GM12864 (cell line): ENCODE results near the gene PLEKHJ1.

Source experiments
- DNase-seq: peaks from one replicate; pipeline ENCODE4 v3.0.0-alpha.2; 2011; ENCODE audit warnings: low read depth
- H3K4me3 ChIP-seq: 2 replicates; pipeline ENCODE4 v1.5.1; 2011; ENCODE audit warnings: mild to moderate bottlenecking, low read depth, low read length, control low read depth
- TF ChIP-seq, protein P1 (sequence below): IDR thresholded peaks from 2 replicates; pipeline ENCODE4 v1.5.1; 2011; ENCODE audit warnings: low read depth, mild to moderate bottlenecking, moderate library complexity, low read length, control low read depth, inconsistent platforms; ENCODE audit errors: missing control alignments

Gene PLEKHJ1

DNA sequence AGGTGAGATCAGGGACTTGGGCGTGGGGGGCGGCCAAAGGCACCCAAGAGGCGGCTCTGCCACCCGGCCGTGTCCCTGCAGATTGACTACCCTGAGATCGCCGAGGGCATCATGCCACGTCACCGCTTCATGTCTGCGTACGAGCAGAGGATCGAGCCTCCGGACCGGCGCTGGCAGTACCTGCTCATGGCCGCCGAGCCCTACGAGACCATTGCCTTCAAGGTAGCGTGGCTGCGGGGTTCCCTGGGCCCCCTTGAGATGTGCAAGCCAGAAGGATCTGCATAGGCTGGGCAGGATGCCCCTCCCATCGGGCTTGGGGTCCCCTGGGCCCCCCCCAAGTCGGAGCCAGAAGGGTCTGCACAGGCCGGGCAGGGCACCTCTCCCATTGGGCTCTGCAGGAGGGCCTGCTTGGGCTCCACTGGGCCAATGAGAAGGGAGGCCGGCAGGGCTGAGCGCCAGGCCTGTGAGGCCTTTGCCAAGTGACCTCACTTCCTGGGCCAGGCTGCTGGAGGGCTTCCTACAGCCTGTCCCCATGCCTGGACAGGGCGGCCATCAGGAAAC lies 10.8 kb upstream of the PLEKHJ1 start:
- H3K4me3 ChIP-seq, result no peak overlapping the region
- no peak for DNase-seq
- TF ChIP-seq, protein P1, sequence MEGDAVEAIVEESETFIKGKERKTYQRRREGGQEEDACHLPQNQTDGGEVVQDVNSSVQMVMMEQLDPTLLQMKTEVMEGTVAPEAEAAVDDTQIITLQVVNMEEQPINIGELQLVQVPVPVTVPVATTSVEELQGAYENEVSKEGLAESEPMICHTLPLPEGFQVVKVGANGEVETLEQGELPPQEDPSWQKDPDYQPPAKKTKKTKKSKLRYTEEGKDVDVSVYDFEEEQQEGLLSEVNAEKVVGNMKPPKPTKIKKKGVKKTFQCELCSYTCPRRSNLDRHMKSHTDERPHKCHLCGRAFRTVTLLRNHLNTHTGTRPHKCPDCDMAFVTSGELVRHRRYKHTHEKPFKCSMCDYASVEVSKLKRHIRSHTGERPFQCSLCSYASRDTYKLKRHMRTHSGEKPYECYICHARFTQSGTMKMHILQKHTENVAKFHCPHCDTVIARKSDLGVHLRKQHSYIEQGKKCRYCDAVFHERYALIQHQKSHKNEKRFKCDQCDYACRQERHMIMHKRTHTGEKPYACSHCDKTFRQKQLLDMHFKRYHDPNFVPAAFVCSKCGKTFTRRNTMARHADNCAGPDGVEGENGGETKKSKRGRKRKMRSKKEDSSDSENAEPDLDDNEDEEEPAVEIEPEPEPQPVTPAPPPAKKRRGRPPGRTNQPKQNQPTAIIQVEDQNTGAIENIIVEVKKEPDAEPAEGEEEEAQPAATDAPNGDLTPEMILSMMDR, result no peak

DNA sequence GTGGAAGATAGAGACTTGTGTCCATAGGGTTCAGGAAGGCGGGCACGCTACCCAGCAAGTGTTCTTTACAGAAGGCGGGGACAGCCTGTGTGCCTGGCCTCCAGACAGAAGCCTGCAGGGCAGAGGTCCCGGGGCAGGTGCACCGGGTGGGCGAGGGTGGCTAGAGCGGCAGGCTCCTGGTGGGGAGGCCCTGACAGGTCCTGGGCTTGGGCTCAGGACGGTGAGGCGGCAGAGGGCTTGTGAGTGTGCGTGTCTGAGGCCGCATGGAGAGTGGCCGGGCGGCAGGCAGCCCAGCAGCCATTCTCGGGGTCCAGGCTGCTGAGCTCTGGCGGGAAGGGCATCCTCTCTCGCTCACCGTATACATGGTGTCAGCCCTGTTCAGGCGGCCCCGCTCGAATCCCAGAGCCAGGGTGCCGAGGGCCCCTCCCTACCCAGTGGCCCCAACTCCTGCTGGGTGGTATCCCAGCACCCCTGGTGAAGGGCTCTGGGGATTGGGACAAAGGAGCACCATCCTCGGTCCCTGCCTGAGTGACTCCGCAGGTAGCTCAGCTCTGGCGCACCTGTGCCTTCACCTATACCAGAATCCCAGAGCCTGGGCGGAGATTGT lies 10.0 kb upstream of the PLEKHJ1 start:
- H3K4me3 ChIP-seq, result no peak overlapping the region
- TF ChIP-seq, protein P1, result no peak
- DNase-seq, result no peak

DNA sequence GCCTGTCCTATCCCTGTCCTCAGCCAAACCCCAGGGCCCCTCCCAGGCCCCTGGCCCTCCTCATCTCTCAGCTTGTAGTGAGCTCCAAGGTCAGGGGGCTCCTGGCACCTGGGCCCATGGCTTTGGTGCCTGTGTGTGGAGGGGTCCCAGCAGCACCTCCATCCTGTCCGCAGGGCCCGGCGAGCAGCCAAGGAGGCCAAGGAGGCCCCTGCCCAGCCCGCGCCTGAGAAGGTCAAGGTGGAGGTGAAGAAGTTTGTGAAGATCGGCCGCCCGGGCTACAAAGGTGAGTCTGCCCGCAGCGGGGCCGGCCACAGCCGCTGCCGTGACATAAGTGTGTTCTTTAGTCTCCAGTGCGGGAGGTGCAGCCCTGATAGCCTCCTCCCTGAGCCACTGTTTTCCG lies 9.1 kb upstream of the PLEKHJ1 start:
- TF ChIP-seq, protein P1, result no peak
- H3K4me3 ChIP-seq, result no peak overlapping the region
- no peak for DNase-seq

DNA sequence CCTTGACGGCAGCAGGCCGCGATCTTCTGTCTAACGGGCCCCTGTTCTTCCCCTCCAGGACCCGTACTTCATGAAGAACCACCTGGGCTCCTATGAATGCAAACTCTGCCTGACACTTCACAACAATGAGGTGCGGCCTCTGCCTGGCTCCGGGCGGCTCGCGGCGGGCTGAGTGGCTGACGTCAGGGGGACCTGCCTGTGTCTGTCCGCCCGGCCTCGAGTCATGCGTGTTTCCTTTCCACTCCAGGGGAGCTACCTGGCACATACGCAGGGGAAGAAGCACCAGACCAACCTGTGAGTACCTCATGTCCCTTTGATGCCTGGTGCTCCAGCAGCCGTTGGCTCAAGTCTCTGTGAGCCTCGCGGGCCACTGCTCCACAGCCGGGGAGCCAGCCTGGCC lies 8.4 kb upstream of the PLEKHJ1 start:
- H3K4me3 ChIP-seq, result no peak overlapping the region
- TF ChIP-seq, protein P1, result no peak
- DNase-seq, result no peak

DNA sequence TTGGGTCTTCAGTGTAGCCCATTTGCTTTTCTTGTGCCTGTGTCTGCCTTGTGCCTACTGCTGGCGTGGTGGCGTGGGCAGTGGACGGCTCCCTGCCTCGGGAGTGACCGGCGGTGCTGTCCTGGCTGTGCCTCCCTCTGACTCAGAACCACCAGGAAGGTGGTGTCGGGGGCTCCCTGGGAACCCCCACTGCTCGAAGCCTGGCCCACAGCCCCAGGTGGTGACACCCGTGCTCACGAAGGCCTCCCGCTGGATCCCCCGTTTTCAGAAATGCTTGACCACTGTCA lies 7.9 kb upstream of the PLEKHJ1 start:
- TF ChIP-seq, protein P1, result no peak
- H3K4me3 ChIP-seq, result no peak overlapping the region
- no peak for DNase-seq

DNA sequence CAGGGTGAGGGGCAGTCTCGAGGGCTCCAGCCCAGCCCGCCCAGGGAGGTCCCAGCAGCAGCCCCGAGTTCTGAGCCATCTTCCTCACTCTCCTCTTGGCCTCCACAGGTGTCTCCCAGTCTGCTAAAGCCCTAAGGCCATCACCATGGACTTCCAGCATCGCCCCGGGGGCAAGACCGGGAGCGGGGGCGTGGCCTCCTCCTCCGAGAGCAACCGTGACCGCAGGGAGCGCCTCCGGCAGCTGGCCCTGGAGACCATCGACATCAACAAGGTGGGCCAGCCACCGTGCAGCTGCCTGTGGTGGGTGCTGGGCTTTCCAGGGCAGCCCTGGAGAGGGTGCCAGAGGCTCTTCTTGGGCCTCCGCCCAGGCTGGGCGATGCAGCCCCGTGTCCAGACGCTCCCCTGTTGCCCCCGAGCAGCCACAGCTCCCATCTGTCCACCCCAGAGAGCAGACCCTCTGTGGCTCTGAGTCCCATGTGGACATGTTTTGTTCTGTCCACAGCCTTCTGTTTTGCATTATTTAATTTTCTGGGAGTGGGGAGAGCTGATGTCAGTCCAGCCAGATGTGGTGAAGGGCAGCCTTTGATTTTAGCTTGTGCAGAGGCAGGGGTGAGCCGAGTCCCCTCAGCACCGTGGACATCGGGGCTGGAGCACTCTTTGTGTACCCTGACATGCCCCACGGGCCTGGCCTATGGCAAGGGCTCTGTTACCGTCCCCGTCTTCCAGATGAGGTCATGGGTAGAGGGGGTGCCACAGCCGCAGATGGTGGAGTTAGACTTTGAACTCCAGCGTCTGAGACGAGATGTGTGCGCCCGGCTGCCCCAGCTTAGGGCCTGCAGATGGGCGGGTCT lies 7.4 kb upstream of the PLEKHJ1 start:
- H3K4me3 ChIP-seq, result no peak overlapping the region
- TF ChIP-seq, protein P1, result no peak
- DNase-seq, result no peak
